OCI-M1 (cell line): Measurements from ENCODE around the gene BCKDK.

Experiments used
- DNase-seq: peaks from one replicate; lab custom pipeline; 2025; lab: John Stamatoyannopoulos, UW

BCKDK gene

GRCh38 chr16:31108035-31108793 lies at the start of gene BCKDK:
TSS of gene BCKDK (plus strand) at chr16:31108386. CDS start at chr16:31109224, 838 bp downstream.
- peak; percentile 86 for DNase-seq

GRCh38 chr16:31061126-31061812 lies 46.9 kb upstream of the BCKDK start:
- DNase-seq = no peak

GRCh38 chr16:31061813-31062440 lies 46.3 kb upstream of the BCKDK start:
- DNase-seq = no peak

- no peak for DNase-seq
These were observed 44.7 kb upstream of the BCKDK start for GRCh38 chr16:31063495-31063842.

GRCh38 chr16:31063843-31064611 lies 44.2 kb upstream of the BCKDK start:
- no peak for DNase-seq

- no peak for DNase-seq
These were observed 43.2 kb upstream of the BCKDK start for GRCh38 chr16:31064882-31065461.

GRCh38 chr16:31067342-31067741 lies 40.8 kb upstream of the BCKDK start:
- DNase-seq = no peak

- peak; percentile 25 for DNase-seq
These were observed 36.3 kb upstream of the BCKDK start for GRCh38 chr16:31071861-31072260.

GRCh38 chr16:31072540-31073141 lies 35.5 kb upstream of the BCKDK start:
- DNase-seq = peak; percentile 63

GRCh38 chr16:31073142-31073969 lies 34.8 kb upstream of the BCKDK start:
- peak; percentile 94 for DNase-seq

GRCh38 chr16:31073970-31074813 lies 34.0 kb upstream of the BCKDK start, which contains the start of the genes ZNF646 and ZNF668:
TSS of gene ZNF646 (plus strand) at chr16:31074422. CDS start at chr16:31076325, 1,903 bp downstream.
TSS of gene ZNF668 (minus strand) at chr16:31074240. CDS start at chr16:31064459, 9,781 bp downstream.
- DNase-seq = peak; percentile 100

- peak; percentile 41 for DNase-seq
These were observed 33.4 kb upstream of the BCKDK start for GRCh38 chr16:31074814-31075183.

GRCh38 chr16:31076319-31076718 lies 31.9 kb upstream of the BCKDK start:
- DNase-seq = no peak

GRCh38 chr16:31077024-31077423 lies 31.2 kb upstream of the BCKDK start:
- DNase-seq = no peak

- DNase-seq = no peak
These were observed 30.4 kb upstream of the BCKDK start for GRCh38 chr16:31077592-31078396.

- DNase-seq = no peak
These were observed 29.4 kb upstream of the BCKDK start for GRCh38 chr16:31078597-31079341.

- no peak for DNase-seq
These were observed 28.7 kb upstream of the BCKDK start for GRCh38 chr16:31079342-31079944.
